Chondrocyte (in vitro differentiated cells): ENCODE results near the gene IGLL5. TPM values are rescaled to one million over a fixed set of nuclear protein-coding genes. Genes with fewer than 3 reads are reported as not detected.

Source experiments
- DNase-seq: peaks from one replicate; pipeline ENCODE4 v3.0.0; 2021; ENCODE audit warnings: mixed read lengths, low spot score
- H3K27ac Mint-ChIP-seq: one replicate; pipeline ENCODE4 v1.8.0; 2021; ENCODE audit warnings: mild to moderate bottlenecking, moderate library complexity, mixed read lengths; ENCODE audit not compliant: unreplicated experiment
- H3K27me3 Mint-ChIP-seq: 2 replicates; pipeline ENCODE4 v1.8.0; 2021; ENCODE audit warnings: low read depth, mixed read lengths
- H3K36me3 Mint-ChIP-seq: 2 replicates; pipeline ENCODE4 v1.8.0; 2021; ENCODE audit warnings: low read depth, mixed read lengths
- H3K4me1 Mint-ChIP-seq: 2 replicates; pipeline ENCODE4 v1.8.0; 2021; ENCODE audit warnings: low read depth, mild to moderate bottlenecking, mixed read lengths
- H3K4me3 Mint-ChIP-seq: one replicate; pipeline ENCODE4 v1.8.0; 2021; ENCODE audit warnings: mild to moderate bottlenecking, moderate library complexity, mixed read lengths; ENCODE audit not compliant: unreplicated experiment
- H3K9me3 Mint-ChIP-seq: 2 replicates; pipeline ENCODE4 v1.8.0; 2021; ENCODE audit warnings: low read depth, mixed read lengths
- total RNA-seq: library from RNA; stranded (reverse); gene quantifications from 3 replicates; pipeline ENCODE4 v1.2.1, GENCODE V29; 2021
- TF ChIP-seq, protein P1 (sequence below): fragments of 200-600 bp; sonication (generic); IDR thresholded peaks from 2 replicates; pipeline ENCODE4 v1.5.0; 2021; ENCODE audit warnings: antibody characterized with exemption, mild to moderate bottlenecking, moderate library complexity

The IGLL5 gene
- total RNA-seq, 1 donor from 2014 or later = not detected

DNA sequence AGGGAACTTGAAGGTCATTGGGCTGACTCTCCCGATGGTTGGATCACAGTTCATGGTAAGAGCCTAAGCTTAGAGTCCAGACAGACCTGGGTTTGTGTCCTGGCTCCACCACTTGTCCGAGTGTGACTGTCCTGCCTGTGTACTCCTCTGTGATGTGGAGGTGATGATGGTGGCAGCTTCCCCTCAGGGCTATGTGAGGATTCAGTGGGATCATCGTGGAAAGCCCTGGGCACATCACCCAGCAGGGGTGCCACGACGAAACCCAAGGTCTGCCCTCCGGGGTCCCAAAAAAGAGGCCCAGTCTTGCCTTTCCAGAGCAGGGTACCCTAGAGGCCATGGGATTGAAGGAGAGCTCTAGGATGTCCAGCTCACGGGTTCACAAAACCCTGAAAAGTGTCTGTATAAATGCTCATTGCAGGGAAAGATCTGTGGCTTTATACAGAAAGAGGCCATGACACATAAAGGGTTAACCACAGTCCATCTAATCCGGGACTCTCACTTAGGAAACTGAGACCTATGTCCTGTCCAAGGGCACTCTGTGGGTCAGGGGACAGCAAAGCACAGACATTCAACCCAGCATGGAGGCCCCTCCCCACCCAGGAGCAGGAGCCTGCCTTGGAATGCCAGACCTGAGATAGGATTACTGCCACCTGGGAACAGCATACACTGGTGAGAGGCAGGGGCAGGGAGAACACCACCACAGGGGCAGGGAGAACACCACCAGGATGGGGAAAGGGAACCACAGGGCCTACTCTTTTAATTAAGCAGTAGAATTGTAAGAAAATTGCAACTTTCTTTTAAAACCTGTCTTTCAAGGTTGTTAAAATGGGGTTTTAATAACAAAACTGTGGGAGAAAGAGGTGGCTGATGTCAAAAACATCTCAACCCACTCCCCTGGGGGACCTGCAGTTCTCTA is 51.3 kb downstream of the IGLL5 start:
- H3K9me3 Mint-ChIP-seq = no peaks in the 10 kb centered on the region

DNA sequence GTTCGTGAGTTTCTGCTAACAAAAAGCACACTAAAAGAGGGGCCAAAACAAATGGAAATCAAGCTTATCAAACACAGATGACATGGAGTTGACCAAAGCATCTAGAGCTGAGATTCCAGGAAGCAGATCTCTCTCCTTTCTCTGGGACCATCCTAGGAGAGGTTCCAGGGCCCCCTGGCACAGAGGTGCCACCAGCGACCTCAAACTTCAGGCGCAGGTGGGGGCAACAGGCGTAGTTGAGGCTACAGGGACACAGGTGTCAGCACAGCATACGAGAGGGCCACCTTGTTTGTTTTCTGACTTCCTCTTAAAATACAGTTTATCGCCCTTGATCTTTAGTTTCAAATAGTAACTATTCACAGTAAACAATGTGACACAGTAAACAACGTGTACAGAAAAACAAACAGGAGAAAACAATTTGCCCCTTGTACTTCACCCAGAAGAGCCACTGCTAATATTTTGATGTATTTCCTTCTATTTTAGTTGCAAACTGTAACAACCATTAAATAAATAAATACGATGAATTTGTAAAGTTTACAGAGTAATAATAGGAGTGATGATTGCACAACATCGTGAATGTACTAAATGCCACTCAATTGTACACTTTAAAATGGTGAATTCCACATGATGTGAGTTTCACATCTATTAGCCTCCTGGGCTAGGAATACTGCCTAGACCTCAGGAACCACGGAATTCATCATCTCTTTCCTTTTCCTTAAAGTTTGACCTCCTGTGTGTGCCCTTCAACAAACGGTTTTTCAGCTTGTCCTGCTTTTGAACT is 52.2 kb downstream of the IGLL5 start:
- Mint-ChIP-seq H3K4me1 (no peaks in the 10 kb centered on the region), H3K36me3 (no peaks in the 10 kb centered on the region), H3K9me3 (no peaks in the 10 kb centered on the region), H3K27me3 (peaks cover 29% of the 10 kb centered on the region), H3K4me3 (no peak overlapping the region), H3K27ac (no peak overlapping the region)
- no peak for DNase-seq
- TF ChIP-seq, protein P1, sequence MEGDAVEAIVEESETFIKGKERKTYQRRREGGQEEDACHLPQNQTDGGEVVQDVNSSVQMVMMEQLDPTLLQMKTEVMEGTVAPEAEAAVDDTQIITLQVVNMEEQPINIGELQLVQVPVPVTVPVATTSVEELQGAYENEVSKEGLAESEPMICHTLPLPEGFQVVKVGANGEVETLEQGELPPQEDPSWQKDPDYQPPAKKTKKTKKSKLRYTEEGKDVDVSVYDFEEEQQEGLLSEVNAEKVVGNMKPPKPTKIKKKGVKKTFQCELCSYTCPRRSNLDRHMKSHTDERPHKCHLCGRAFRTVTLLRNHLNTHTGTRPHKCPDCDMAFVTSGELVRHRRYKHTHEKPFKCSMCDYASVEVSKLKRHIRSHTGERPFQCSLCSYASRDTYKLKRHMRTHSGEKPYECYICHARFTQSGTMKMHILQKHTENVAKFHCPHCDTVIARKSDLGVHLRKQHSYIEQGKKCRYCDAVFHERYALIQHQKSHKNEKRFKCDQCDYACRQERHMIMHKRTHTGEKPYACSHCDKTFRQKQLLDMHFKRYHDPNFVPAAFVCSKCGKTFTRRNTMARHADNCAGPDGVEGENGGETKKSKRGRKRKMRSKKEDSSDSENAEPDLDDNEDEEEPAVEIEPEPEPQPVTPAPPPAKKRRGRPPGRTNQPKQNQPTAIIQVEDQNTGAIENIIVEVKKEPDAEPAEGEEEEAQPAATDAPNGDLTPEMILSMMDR = no peak

More for the DNA sequence above, 51.3 kb downstream of the IGLL5 start:
- peaks cover 25% of the 10 kb centered on the region for H3K27me3 Mint-ChIP-seq
- no peaks in the 10 kb centered on the region for H3K36me3 Mint-ChIP-seq
- TF ChIP-seq, protein P1 = no peak
- H3K4me1 Mint-ChIP-seq = no peaks in the 10 kb centered on the region
- no peak for DNase-seq
- no peak overlapping the region for H3K27ac Mint-ChIP-seq
- no peak overlapping the region for H3K4me3 Mint-ChIP-seq

DNA sequence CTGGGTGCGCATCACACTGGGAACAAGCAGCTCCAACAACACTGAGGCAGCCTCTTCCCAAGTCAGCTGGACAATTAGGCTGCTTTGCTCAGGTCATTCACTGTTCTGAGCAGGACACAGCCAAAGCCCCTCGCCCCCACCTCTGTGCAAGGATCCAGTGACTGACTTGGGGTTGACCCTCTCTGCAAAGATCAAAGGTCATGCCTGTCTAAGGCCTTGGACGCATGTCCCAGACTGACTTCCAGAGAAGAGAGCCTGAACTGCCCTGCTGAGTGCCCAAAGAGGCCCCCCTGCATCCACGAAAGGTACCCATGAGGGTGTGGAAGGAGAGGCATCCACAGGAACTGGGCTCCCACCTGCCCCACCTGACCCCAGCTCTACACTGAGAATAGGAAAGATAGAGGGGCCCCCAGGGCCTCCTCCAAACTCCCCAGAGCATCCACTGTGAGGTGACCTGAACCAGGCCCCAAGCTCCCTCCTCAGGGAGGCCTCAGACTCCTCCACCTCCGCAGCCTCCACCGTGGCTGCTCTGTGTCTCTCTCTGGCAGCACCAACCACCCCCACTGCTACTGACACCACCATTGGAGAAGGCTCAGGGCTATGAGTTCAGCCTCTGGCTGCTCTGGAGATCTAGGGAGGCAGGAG is 53.5 kb downstream of the IGLL5 start:
- Mint-ChIP-seq H3K9me3 (no peaks in the 10 kb centered on the region), H3K4me3 (no peak overlapping the region), H3K27me3 (peaks cover 33% of the 10 kb centered on the region), H3K27ac (no peak overlapping the region), H3K36me3 (no peaks in the 10 kb centered on the region), H3K4me1 (no peaks in the 10 kb centered on the region)
- TF ChIP-seq, protein P1 = no peak
- no peak for DNase-seq

DNA sequence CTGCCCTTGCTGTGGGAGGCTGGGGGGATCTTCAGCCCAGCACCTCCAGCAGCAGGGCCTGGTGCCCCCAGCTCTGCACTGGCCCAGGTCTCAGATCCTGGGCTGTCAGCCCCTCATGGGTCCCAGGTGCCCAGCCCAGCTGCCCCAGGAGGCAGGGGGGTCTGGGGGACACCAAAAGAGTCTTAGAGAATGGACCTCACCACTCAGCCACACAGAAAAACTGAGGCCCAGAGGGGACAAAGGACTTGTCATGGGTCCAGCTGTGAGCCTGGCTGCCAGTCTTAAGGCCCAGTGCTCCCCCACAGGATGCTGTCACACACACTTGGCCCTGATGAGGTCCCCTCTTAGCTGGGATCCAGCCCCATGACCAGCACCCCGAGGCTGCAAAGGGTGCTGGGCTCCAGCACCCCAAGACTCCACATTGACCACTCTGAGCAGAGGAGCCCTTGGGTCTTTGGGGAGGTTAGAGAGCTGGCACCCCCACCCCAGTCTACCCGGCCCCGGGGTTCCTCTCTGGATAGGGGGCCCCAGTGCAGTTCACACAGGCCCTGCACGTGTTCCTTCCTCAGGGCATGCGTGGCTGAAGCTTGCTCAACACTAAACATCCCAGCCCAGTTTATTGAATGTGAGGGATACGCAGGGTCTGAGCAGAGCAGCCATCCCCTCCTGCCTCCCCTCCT is 54.4 kb downstream of the IGLL5 start:
- no peaks in the 10 kb centered on the region for H3K36me3 Mint-ChIP-seq
- H3K27ac Mint-ChIP-seq = no peak overlapping the region
- TF ChIP-seq, protein P1 = no peak
- peaks cover 32% of the 10 kb centered on the region for H3K27me3 Mint-ChIP-seq
- no peaks in the 10 kb centered on the region for H3K9me3 Mint-ChIP-seq
- no peak for DNase-seq
- H3K4me3 Mint-ChIP-seq = no peak overlapping the region
- no peaks in the 10 kb centered on the region for H3K4me1 Mint-ChIP-seq
